HG03439 (cell line): Measurements from ENCODE around the gene TOMM7.
"Not testable (repeated sequence)": the region's sequence is repeated elsewhere in the genome, so short reads cannot be mapped to it uniquely, and the experiment has no call there.

ENCODE experiments used
- ATAC-seq: cut with Tn5 transposase; IDR thresholded peaks from one replicate; pipeline ENCODE4 v1.9.1; 2021; ENCODE audit warnings: mild to moderate bottlenecking, moderate library complexity; ENCODE audit not compliant: unreplicated experiment

Gene TOMM7

DNA sequence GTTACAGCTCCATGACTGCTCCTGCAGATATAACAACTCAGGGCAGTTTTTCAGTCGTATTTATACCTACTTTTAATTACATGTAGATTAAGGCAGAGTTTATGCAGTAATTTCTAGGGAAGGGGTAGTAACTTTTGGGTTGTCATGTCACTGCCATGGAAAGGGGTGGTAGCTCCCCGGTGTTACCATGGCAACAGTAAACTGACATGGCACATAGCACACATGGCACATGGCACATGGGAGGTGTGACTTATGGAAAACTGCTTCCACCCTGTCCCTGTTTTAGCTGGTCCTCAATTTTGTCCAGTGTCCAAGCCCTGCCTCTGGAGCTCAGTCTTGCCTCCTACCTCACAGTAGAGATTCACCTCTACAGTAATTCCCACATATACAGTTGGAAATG, 3.9 kb upstream of the TOMM7 start:
- no peak for ATAC-seq

DNA sequence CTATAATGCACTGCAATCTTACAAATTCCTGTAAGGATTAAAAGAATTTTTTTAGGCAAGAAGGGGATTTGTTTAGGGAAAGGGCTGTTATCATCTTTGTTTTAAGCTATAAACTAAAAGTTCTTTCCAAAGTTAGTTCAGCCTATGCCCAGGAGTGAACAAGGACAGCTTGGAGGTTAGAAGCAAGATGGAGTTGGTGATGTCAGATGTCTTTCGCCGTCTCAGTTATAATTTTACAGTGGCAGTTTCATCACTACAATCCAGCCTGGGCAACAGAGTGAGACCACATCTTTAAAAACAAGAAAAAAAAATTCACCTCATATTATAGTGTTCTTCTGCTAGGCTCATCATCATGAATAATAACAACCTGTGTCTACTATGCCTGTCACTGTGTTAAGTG, 2.1 kb upstream of the TOMM7 start:
- ATAC-seq, result no peak

GRCh38 chr7:22823142-22823497, 471 bp upstream of the TOMM7 start:
- no peak for ATAC-seq

DNA sequence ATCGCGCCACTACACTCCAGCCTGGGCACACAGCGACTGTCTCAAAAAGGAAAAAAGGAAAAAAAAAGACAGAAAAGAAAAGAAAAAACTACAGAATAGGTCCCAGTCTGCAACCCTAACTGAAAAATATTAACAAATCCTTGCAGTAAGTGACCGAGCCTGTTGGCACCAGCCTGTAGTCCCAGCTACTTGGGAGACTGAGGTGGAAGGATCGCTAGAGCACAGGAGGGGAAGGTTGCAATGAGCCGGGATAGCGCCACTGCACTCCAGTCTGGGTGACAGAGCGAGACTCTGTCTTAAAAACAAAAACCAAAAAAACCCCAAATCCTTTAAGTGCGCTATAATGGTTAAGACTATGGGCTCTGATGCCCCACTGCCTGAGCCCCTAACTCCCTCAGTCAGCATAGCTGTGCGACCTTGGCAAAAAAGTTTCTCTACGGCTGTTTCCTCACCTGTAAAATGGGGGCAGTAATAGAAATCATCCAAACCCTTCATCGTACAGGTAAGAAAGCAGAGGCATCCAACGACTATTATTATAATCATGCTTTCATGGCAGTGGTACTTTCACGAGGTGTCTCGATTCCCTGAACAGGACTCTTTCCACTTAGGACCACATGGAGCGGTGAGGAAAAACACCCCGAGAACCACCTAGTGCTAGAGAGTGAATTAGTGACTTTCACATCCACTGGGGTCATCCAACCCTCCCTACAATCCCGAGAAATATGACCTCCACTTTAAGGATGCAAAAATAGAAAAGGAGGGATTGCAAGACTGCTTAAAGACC, 755 bp downstream of the TOMM7 start:
- ATAC-seq, result no peak

DNA sequence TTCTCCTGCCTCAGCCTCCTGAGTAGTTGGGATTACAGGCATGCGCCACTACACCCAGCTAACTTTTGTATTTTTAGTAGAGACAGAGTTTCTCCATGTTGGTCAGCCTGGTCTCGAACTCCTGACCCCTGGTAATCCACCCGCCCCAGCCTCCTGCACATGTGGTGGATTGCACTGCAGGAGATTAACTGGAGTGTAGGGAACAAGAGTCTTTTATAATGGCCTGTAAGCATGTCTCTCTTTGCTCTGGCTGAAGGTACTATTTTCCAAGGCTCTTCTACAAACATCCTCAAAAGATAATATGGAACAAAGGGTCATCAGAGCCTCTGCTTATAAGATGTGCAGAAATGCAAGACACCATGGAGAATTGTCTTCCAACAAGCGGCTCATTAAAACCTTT, 3.2 kb downstream of the TOMM7 start:
- no peak for ATAC-seq

DNA sequence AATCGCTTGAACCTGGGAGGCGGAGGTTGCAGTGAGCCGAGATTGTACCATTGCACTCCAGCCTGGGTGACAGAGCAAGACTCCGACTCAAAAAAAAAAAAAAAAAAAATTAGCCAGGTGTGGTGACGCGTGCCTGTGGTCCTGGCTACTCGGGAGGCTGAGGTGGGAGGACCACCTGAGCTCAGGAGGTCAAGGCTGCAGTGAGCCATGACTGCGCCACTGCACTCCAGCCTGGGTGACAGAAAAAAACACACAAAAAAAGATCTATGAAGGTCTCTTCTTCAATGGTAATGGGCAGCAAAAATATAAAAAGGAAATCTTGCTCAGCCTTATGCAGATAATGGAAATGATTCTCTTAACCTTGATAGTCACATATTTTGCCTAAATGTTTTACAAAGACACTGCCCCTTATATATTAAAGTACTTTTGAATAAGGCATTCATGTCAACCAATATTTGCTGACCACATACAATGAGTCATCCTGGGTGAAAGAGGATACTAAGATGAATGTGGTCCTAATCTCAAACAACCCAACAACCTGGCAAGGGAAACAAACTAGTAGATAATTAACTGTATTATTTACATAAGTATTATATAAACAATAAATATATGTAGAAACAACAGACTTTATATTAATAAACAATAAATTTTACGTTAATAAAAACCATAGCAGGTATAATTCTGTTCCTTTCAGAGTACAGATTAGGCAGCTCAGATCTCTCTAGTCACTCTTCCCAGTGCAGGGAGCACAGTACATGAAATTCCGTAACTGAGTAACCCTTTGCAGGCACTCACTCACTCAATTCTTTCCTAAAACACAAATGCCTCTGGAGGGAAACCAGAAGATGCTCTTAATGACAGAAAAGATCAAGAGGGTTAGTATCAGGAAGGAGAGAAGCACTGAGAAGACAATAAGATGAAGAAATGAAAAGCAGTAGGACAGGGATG, 8.1 kb downstream of the TOMM7 start:
- no peak for ATAC-seq

GRCh38 chr7:22812353-22812752, 10.3 kb downstream of the TOMM7 start:
- ATAC-seq, result no peak

GRCh38 chr7:22811746-22812280, 10.8 kb downstream of the TOMM7 start:
- no peak for ATAC-seq

GRCh38 chr7:22810843-22811242, 11.8 kb downstream of the TOMM7 start:
- no peak for ATAC-seq

- ATAC-seq, result no peak
Measured at GRCh38 chr7:22809902-22810642, 12.6 kb downstream of the TOMM7 start.

- ATAC-seq, result no peak
Measured at GRCh38 chr7:22808140-22808539, 14.5 kb downstream of the TOMM7 start.

- ATAC-seq, result no peak
Measured at GRCh38 chr7:22806752-22807151, 15.9 kb downstream of the TOMM7 start.

GRCh38 chr7:22805227-22805626, 17.4 kb downstream of the TOMM7 start:
- ATAC-seq, result no peak

DNA sequence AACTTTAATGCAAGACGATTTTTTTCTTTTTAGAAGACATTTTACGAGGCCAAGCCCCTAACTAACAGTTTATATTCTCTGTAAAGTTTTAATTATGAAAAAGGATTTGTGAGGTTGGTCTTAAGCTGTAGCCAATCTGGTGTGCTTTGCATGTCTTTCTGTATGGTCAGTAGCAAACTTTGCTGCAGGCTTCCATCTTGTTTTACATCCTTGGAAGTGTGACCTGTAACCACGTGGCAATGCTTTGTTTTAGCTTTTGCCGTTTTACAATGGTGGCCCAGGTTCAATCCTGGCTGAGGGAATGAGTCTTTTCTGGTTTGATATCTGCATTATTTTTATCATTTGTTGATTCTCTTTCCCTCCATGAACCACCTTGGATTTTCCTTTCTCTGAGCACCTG, 19.8 kb downstream of the TOMM7 start:
- not testable (repeated sequence) for ATAC-seq

GRCh38 chr7:22802426-22802825, 20.2 kb downstream of the TOMM7 start:
- ATAC-seq, result no peak

DNA sequence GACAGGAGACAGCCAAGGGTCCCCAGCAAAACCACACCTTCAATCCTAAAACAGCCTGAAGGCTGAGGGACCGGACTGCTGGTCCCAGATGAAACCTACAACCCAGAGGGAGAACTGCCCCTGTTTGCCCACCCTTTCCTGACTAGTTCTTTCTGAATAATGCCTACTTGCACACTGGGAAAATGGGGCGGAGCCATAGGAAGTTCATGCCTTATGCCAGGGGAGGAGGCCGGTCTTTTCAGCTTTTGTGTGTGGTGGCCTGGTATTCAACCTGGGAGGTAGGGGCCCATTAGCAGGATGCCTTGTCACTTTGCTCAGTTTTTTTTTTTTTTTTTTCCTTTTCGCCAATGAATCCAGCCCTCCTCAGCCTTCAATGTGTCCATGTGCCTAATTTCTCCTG, 20.7 kb downstream of the TOMM7 start:
- ATAC-seq, result no peak

DNA sequence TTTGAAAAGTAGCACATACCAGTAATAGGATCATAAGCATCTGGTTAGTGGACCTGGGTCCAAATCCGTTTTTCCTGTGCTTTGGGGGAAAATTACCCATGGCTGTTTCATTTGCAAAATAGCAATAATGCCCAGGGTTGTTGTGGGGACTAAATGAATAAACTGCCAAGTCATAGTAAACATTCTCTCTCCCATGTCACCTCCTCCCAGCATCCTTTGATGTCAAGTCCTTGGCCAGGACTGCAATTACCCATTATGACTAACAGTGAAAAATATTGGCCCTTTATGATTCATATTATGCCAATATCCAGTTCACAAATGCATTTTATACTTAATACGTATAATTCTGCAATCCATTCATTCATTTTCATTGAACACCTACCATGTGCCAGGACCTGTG, 23.0 kb downstream of the TOMM7 start:
- ATAC-seq, result no peak

GRCh38 chr7:22793593-22794462, 28.8 kb downstream of the TOMM7 start:
- no peak for ATAC-seq

- no peak for ATAC-seq
Measured at GRCh38 chr7:22791204-22792158, 31.2 kb downstream of the TOMM7 start.
